HL-60 (cell line): ENCODE measurements around the gene OR52L1.
A peak's percentile ranks its signal among the peaks of the same experiment; 100 is the strongest.

Source experiments
- DNase-seq, 2 experiments: peaks; one replicate each; pipeline ENCODE4 v3.0.0-alpha.2; 2010 to 2020; ENCODE audit warnings: low read depth in 1 of 2, low spot score in 1 of 2
- H3K27ac ChIP-seq: fragments of 250-450 bp; sonication (Bioruptor Pico); replicated peaks from 2 replicates; pipeline ENCODE4 v1.5.1; 2020; ENCODE audit warnings: mild to moderate bottlenecking, moderate library complexity
- H3K27me3 ChIP-seq: fragments of 250-450 bp; sonication (Bioruptor Pico); 2 replicates; pipeline ENCODE4 v1.5.1; 2021; ENCODE audit warnings: mild to moderate bottlenecking, moderate library complexity; ENCODE audit not compliant: insufficient read depth, poor library complexity, severe bottlenecking
- H3K4me3 ChIP-seq: replicated peaks from 2 replicates; pipeline ENCODE4 v1.5.1; 2011; ENCODE audit warnings: mild to moderate bottlenecking, control low read depth, low read length; ENCODE audit not compliant: insufficient read depth
- GABPA ChIP-seq: IDR thresholded peaks from 2 replicates; pipeline ENCODE4 v1.6.1; 2012; ENCODE audit warnings: low read depth
- POLR2AphosphoS5 ChIP-seq: IDR thresholded peaks from 2 replicates; pipeline ENCODE4 v1.6.1; 2012; ENCODE audit warnings: low read depth
- SPI1 ChIP-seq: IDR thresholded peaks from 2 replicates; pipeline ENCODE4 v1.6.1; 2012; ENCODE audit warnings: low read depth, mild to moderate bottlenecking, borderline replicate concordance
- TF ChIP-seq, protein P1 (sequence below): IDR thresholded peaks from one replicate; pipeline ENCODE4 v1.5.1; 2011; ENCODE audit warnings: low read length, control low read depth, inconsistent platforms; ENCODE audit not compliant: insufficient read depth
- TF ChIP-seq, protein P2 (sequence below): IDR thresholded peaks from 2 replicates; pipeline ENCODE4 v1.6.1; 2012; ENCODE audit warnings: low read depth; ENCODE audit not compliant: insufficient replicate concordance

OR52L1 gene

DNA sequence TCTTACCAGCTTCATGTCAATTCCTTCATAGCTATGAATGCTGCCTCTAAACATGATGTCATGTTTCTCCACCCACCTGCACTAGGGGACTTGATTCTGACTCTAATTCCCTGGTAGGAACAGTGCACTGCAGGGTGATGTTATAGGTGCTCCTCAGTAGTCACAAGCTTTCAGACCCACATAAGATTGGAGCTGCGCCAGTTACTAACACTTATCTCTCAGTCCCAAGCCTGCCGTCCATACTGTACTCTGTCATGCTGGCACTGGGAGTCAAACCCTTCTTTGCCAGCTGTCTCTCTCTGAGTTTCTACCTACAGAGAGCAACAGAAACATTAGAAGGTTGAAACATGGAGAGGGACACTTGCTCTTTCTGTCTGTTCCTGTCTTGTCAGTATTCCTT is 38.3 kb upstream of the OR52L1 start:
- TF ChIP-seq SPI1, result no peak
- TF ChIP-seq, protein P1, sequence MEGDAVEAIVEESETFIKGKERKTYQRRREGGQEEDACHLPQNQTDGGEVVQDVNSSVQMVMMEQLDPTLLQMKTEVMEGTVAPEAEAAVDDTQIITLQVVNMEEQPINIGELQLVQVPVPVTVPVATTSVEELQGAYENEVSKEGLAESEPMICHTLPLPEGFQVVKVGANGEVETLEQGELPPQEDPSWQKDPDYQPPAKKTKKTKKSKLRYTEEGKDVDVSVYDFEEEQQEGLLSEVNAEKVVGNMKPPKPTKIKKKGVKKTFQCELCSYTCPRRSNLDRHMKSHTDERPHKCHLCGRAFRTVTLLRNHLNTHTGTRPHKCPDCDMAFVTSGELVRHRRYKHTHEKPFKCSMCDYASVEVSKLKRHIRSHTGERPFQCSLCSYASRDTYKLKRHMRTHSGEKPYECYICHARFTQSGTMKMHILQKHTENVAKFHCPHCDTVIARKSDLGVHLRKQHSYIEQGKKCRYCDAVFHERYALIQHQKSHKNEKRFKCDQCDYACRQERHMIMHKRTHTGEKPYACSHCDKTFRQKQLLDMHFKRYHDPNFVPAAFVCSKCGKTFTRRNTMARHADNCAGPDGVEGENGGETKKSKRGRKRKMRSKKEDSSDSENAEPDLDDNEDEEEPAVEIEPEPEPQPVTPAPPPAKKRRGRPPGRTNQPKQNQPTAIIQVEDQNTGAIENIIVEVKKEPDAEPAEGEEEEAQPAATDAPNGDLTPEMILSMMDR, result no peak
- TF ChIP-seq, protein P2, sequence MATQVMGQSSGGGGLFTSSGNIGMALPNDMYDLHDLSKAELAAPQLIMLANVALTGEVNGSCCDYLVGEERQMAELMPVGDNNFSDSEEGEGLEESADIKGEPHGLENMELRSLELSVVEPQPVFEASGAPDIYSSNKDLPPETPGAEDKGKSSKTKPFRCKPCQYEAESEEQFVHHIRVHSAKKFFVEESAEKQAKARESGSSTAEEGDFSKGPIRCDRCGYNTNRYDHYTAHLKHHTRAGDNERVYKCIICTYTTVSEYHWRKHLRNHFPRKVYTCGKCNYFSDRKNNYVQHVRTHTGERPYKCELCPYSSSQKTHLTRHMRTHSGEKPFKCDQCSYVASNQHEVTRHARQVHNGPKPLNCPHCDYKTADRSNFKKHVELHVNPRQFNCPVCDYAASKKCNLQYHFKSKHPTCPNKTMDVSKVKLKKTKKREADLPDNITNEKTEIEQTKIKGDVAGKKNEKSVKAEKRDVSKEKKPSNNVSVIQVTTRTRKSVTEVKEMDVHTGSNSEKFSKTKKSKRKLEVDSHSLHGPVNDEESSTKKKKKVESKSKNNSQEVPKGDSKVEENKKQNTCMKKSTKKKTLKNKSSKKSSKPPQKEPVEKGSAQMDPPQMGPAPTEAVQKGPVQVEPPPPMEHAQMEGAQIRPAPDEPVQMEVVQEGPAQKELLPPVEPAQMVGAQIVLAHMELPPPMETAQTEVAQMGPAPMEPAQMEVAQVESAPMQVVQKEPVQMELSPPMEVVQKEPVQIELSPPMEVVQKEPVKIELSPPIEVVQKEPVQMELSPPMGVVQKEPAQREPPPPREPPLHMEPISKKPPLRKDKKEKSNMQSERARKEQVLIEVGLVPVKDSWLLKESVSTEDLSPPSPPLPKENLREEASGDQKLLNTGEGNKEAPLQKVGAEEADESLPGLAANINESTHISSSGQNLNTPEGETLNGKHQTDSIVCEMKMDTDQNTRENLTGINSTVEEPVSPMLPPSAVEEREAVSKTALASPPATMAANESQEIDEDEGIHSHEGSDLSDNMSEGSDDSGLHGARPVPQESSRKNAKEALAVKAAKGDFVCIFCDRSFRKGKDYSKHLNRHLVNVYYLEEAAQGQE, result no peak
- TF ChIP-seq GABPA, result no peak
- no peak for TF ChIP-seq POLR2AphosphoS5
- no peak overlapping the region for H3K27ac ChIP-seq
- H3K4me3 ChIP-seq, result no peak overlapping the region
- DNase-seq, result no peak
- no peaks in the 10 kb centered on the region for H3K27me3 ChIP-seq

DNA sequence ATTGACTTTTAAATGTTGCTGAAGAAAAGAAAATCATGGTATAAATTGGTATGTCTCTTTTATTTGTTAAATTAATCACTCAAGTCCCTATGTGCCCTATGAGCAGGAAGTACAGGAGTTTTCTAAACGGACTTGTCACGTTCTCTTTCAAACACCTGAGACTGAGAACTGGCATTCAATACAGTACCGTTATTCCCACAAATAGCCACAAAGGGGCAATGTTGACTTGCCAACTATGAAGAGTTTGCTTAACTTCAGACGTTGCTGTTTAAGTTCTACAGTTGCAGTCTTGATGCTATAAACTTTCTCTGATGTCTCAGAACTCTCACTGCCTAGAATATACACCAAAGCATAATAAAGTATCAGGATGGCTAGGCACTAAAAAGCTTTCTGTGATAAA is 36.2 kb upstream of the OR52L1 start:
- H3K27ac ChIP-seq, result peak overlapping the region; percentile 12; the same call in 1 of the 2 replicates
- no peak overlapping the region for H3K4me3 ChIP-seq
- no peaks in the 10 kb centered on the region for H3K27me3 ChIP-seq
- TF ChIP-seq, protein P1, result peak; percentile 31
- TF ChIP-seq POLR2AphosphoS5, result no peak
- peak; percentile 37 to 66 for DNase-seq

DNA sequence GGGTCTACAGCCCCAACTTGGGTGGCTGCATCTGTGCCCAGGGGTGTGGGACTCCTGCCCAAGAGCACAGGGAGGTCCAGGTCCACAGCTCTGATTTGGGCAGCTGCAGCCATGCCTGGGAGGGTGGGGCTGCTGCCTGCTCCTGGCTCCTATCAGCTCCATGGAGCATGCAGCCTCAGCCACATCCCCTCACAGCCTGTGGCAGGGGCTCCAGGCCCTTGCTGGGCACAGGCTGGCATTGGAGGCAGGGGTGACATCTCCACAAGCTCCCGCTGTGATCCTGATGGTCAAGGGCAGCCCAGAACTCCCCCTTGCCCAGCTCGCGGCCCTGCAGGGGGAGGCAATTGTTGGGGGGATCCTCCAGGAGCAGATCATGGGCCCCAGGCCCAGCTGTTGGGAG is 26.3 kb upstream of the OR52L1 start:
- no peaks in the 10 kb centered on the region for H3K27me3 ChIP-seq
- H3K27ac ChIP-seq, result peak overlapping the region; percentile 46; the same call in 1 of the 2 replicates
- no peak for DNase-seq
- TF ChIP-seq, protein P2, result no peak
- TF ChIP-seq POLR2AphosphoS5, result no peak
- no peak for TF ChIP-seq SPI1
- TF ChIP-seq GABPA, result no peak
- TF ChIP-seq, protein P1, result no peak
- H3K4me3 ChIP-seq, result no peak overlapping the region

DNA sequence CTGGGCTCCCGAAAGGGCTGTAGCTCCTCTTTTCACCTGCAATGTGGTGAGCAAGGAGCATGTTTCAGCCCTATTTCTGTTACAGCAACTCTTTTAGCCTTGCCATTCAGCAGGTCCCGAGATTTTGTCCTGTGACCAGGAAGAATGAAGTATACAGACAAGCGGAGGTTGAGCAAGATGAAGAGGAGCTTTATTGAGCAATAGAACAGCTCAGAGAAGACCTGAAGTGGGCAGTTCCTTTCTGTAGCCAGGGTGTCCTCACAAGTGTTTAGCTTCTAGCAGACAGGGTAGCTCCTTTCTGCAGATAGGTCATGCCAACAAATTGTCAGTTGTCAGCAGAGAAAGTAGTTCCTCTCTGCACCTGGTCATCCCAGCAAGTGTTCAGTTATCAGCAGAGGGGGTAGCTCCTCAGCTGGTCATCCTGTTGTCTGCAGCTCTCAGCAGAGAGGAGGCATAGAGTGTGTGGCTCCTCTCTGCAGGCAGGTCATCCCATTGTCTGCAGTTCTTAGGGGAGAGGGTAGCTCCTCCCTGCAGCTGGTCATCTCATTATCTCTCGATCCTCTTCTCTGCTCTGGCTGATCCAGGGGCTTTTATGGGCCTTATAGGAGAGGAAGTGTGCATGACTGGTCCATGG is 25.4 kb upstream of the OR52L1 start:
- peak; percentile 49 to 74 for DNase-seq
- Histone ChIP-seq H3K27me3 (no peaks in the 10 kb centered on the region), H3K27ac (peak overlapping the region; percentile 55), H3K4me3 (no peak overlapping the region)
- TF ChIP-seq, protein P2, result no peak
- TF ChIP-seq GABPA (no peak), SPI1 (no peak)
